ENCODE measurements around the gene UGT8. TPM values are rescaled to one million over a fixed set of nuclear protein-coding genes. Genes with fewer than 3 reads are reported as not detected.

Gene UGT8
- total RNA-seq, 2 experiments from 2014 or later: 0.11 TPM; not detected in 1

DNA sequence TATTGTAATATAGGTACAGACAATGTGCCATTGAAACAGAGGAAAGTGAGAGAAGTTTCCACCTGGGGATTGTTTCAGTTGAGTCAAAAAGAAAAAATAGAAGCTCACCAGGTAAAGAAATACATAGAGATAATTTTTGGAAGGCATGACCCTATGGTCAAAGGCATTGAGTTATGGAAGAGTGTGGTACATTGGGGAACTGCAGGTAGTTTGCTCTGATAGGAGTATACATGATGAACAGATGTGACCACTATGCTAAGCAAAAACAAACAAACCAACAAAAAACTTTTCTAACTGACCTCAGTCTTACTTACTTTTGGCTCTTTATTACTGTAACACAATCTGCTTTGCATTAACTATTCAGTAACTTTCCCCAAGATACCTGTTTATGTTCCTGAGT lies 85.9 kb downstream of the UGT8 start:
- CTCF ChIA-PET: no interaction called here
- H3K4me3 Mint-ChIP-seq: no peak overlapping the region
- peaks cover 13% of the 10 kb centered on the region for H3K27me3 Mint-ChIP-seq
- no peaks in the 10 kb centered on the region for H3K9me3 Mint-ChIP-seq
- H3K27ac Mint-ChIP-seq: no peak overlapping the region
- no peak for ATAC-seq (ENCODE audit: poor library complexity)
- no peaks in the 10 kb centered on the region for H3K4me1 ChIP-seq (ENCODE audit: insufficient read depth, low read length)
- POLR2A ChIA-PET: no interaction called here
- no peak for DNase-seq
- H3K4me1 Mint-ChIP-seq (ENCODE audit: low read depth): no peaks in the 10 kb centered on the region
- intact Hi-C loops (cut with DNase I, micrococcal nuclease): no loop called here
- H3K4me3 ChIP-seq (ENCODE audit: low read length): no peak overlapping the region
- no peak overlapping the region for H3K27ac ChIP-seq (ENCODE audit: low read depth in 1 of 2, low read length in 2 of 2)
- no peaks in the 10 kb centered on the region for H3K36me3 ChIP-seq (ENCODE audit: insufficient read depth, low read length)
- no peaks in the 10 kb centered on the region for H3K36me3 Mint-ChIP-seq (ENCODE audit: low read depth)
- no peaks in the 10 kb centered on the region for H3K27me3 ChIP-seq (ENCODE audit: control insufficient read depth in 1 of 2, insufficient read depth in 2 of 2, low read length in 2 of 2)
- no peaks in the 10 kb centered on the region for H3K9me3 ChIP-seq (ENCODE audit: control insufficient read depth in 1 of 2, insufficient read depth in 1 of 2, low read length in 2 of 2)
- no peak for TF ChIP-seq CTCF (IDR thresholded peaks at IDR 0.05)

- CTCF ChIA-PET: no interaction called here
- Mint-ChIP-seq H3K27me3 (peaks cover 5% of the 10 kb centered on the region), H3K27ac (no peak overlapping the region), H3K36me3 (ENCODE audit: low read depth) (no peaks in the 10 kb centered on the region), H3K9me3 (no peaks in the 10 kb centered on the region), H3K4me3 (no peak overlapping the region), H3K4me1 (ENCODE audit: low read depth) (no peaks in the 10 kb centered on the region)
- Histone ChIP-seq H3K4me1 (ENCODE audit: insufficient read depth, low read length) (no peaks in the 10 kb centered on the region), H3K27me3 (ENCODE audit: control insufficient read depth in 1 of 2, insufficient read depth in 2 of 2, low read length in 2 of 2) (no peaks in the 10 kb centered on the region), H3K4me3 (ENCODE audit: low read length) (no peak overlapping the region), H3K36me3 (ENCODE audit: insufficient read depth, low read length) (no peaks in the 10 kb centered on the region), H3K9me3 (ENCODE audit: control insufficient read depth in 1 of 2, insufficient read depth in 1 of 2, low read length in 2 of 2) (no peaks in the 10 kb centered on the region), H3K27ac (ENCODE audit: low read depth in 1 of 2, low read length in 2 of 2) (no peak overlapping the region)
- intact Hi-C loops (cut with DNase I, micrococcal nuclease): no loop called here
- DNase-seq (no peak), ATAC-seq (ENCODE audit: poor library complexity) (no peak)
- TF ChIP-seq CTCF (IDR thresholded peaks at IDR 0.05): no peak
- POLR2A ChIA-PET: no interaction called here
Measured at GRCh38 chr4:114688059-114688458, 89.5 kb downstream of the UGT8 start.

DNA sequence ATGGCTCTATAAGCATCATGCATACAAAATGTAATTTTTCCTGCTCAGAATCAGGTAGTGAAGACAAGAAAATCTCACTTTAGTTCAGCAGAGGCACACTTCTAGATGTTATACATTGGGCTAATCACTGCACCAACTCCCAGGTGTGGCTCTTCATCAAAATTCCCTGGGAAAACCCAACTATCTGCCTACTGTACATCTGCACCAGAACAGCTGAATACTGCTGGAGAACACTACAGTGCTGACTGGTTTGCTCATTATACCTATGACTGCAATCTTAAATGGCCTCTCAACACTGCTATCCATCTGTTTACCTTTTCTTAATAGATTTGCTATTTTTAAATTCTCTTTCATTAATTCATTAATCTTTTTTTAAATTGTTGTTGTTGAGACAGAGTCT lies 92.0 kb downstream of the UGT8 start:
- H3K9me3 Mint-ChIP-seq: no peaks in the 10 kb centered on the region
- no peaks in the 10 kb centered on the region for H3K4me1 ChIP-seq (ENCODE audit: insufficient read depth, low read length)
- no peaks in the 10 kb centered on the region for H3K9me3 ChIP-seq (ENCODE audit: control insufficient read depth in 1 of 2, insufficient read depth in 1 of 2, low read length in 2 of 2)
- H3K36me3 Mint-ChIP-seq (ENCODE audit: low read depth): no peaks in the 10 kb centered on the region
- peaks cover 10% of the 10 kb centered on the region for H3K27me3 Mint-ChIP-seq
- H3K27me3 ChIP-seq (ENCODE audit: control insufficient read depth in 1 of 2, insufficient read depth in 2 of 2, low read length in 2 of 2): no peaks in the 10 kb centered on the region
- POLR2A ChIA-PET: interaction anchor here (0.6 kb wide), 1 partner anchor 75 kb away, joined by 4 read pairs; no protein-coding TSS in a partner anchor
- DNase-seq (no peak), ATAC-seq (ENCODE audit: poor library complexity) (no peak)
- intact Hi-C loops (cut with DNase I, micrococcal nuclease): loop anchor here in 1 of 2 experiments (10.0 kb wide), 2 partner anchors 306 to 1926 kb away; no protein-coding TSS in a partner anchor
- TF ChIP-seq CTCF (IDR thresholded peaks at IDR 0.05): no peak
- no peaks in the 10 kb centered on the region for H3K36me3 ChIP-seq (ENCODE audit: insufficient read depth, low read length)
- CTCF ChIA-PET: no interaction called here
- H3K27ac Mint-ChIP-seq: no peak overlapping the region
- no peak overlapping the region for H3K4me3 ChIP-seq (ENCODE audit: low read length)
- H3K27ac ChIP-seq (ENCODE audit: low read depth in 1 of 2, low read length in 2 of 2): no peak overlapping the region
- no peaks in the 10 kb centered on the region for H3K4me1 Mint-ChIP-seq (ENCODE audit: low read depth)
- no peak overlapping the region for H3K4me3 Mint-ChIP-seq
